SK-N-SH treated with all-trans-retinoic acid at 6 μM for 48 hours (cell line): Measurements from ENCODE around the gene CTNND1.

Experiments used
- ATAC-seq: fragments of 200-7000 bp; cut with Tn5 transposase; 3 replicates; pipeline ENCODE4 v1.9.1; 2020; ENCODE audit warnings: mild to moderate bottlenecking, moderate library complexity
- ARNTL ChIP-seq: fragments of 450-650 bp; formaldehyde crosslinking; IDR thresholded peaks from 2 replicates; pipeline ENCODE4 v1.5.0; 2020; ENCODE audit warnings: low read depth, mild to moderate bottlenecking, moderate library complexity, borderline replicate concordance
- BACH2 ChIP-seq: fragments of 250-450 bp; sonication (Bioruptor Pico); IDR thresholded peaks from 2 replicates; pipeline ENCODE4 v1.9.0; 2021; ENCODE audit warnings: mild to moderate bottlenecking, borderline replicate concordance
- CREB5 ChIP-seq: fragments of 250-450 bp; sonication (Bioruptor Pico); IDR thresholded peaks from 2 replicates; pipeline ENCODE4 v1.5.1; 2020; ENCODE audit warnings: low read depth, mild to moderate bottlenecking, moderate library complexity
- CSDC2 ChIP-seq: fragments of 250-450 bp; sonication (Bioruptor Pico); IDR thresholded peaks from 2 replicates; pipeline ENCODE4 v1.5.0; 2020; ENCODE audit warnings: mild to moderate bottlenecking, moderate library complexity
- CSRNP3 ChIP-seq: fragments of 250-450 bp; sonication (Bioruptor Pico); IDR thresholded peaks from 2 replicates; pipeline ENCODE4 v1.5.1; 2021; ENCODE audit warnings: mild to moderate bottlenecking, moderate library complexity
- ESRRG ChIP-seq: fragments of 250-450 bp; sonication (Bioruptor Pico); IDR thresholded peaks from 2 replicates; pipeline ENCODE4 v1.6.1; 2021; ENCODE audit warnings: mild to moderate bottlenecking
- GLIS3 ChIP-seq: fragments of 250-450 bp; sonication (Bioruptor Pico); IDR thresholded peaks from 2 replicates; pipeline ENCODE4 v1.5.0; 2020; ENCODE audit warnings: mild to moderate bottlenecking, moderate library complexity
- ISL1 ChIP-seq: fragments of 250-450 bp; sonication (Bioruptor Pico); IDR thresholded peaks from 2 replicates; pipeline ENCODE4 v2.1.2; 2022; ENCODE audit warnings: mild to moderate bottlenecking, moderate library complexity
- OSR1 ChIP-seq: fragments of 250-450 bp; sonication (Bioruptor Pico); IDR thresholded peaks from 2 replicates; pipeline ENCODE4 v1.8.0; 2022; ENCODE audit warnings: moderate library complexity, mild to moderate bottlenecking, inconsistent platforms
- PPARA ChIP-seq: fragments of 250-450 bp; sonication (Bioruptor Pico); IDR thresholded peaks from 2 replicates; pipeline ENCODE4 v1.5.0; 2020; ENCODE audit warnings: mild to moderate bottlenecking, borderline replicate concordance
- RARB ChIP-seq: fragments of 250-450 bp; sonication (Bioruptor Pico); IDR thresholded peaks from 2 replicates; pipeline ENCODE4 v1.8.0; 2021; ENCODE audit warnings: mild to moderate bottlenecking, moderate library complexity
- SNAI2 ChIP-seq: fragments of 250-450 bp; sonication (Bioruptor Pico); IDR thresholded peaks from 2 replicates; pipeline ENCODE4 v1.5.0; 2020; ENCODE audit warnings: mild to moderate bottlenecking, moderate library complexity
- TCF4 ChIP-seq: fragments of 250-450 bp; sonication (Bioruptor Pico); IDR thresholded peaks from 2 replicates; pipeline ENCODE4 v1.8.0; 2021; ENCODE audit warnings: mild to moderate bottlenecking, moderate library complexity, borderline replicate concordance
- TOX ChIP-seq: fragments of 250-450 bp; sonication (Bioruptor Pico); IDR thresholded peaks from 2 replicates; pipeline ENCODE4 v1.8.0; 2021; ENCODE audit warnings: mild to moderate bottlenecking, moderate library complexity, borderline replicate concordance
- TSHZ2 ChIP-seq: fragments of 250-450 bp; sonication (Bioruptor Pico); IDR thresholded peaks from 2 replicates; pipeline ENCODE4 v1.5.0; 2020; ENCODE audit warnings: mild to moderate bottlenecking, moderate library complexity
- ZC3H10 ChIP-seq: fragments of 250-450 bp; sonication (Bioruptor Pico); IDR thresholded peaks from 2 replicates; pipeline ENCODE4 v1.5.1; 2021; ENCODE audit warnings: mild to moderate bottlenecking, moderate library complexity
- ZFP3 ChIP-seq: fragments of 250-450 bp; sonication (Bioruptor Pico); IDR thresholded peaks from 2 replicates; pipeline ENCODE4 v1.5.0; 2020; ENCODE audit warnings: mild to moderate bottlenecking, moderate library complexity
- ZFP30 ChIP-seq: fragments of 450-650 bp; formaldehyde crosslinking; IDR thresholded peaks from 2 replicates; pipeline ENCODE4 v1.5.0; 2022; ENCODE audit warnings: mild to moderate bottlenecking, moderate library complexity
- ZNF565 ChIP-seq: fragments of 450-650 bp; formaldehyde crosslinking; conservative IDR thresholded peaks from 2 replicates; pipeline ENCODE4 v1.5.0; 2020; ENCODE audit warnings: low read depth, mild to moderate bottlenecking, moderate library complexity
- ZNF70 ChIP-seq: fragments of 450-650 bp; formaldehyde crosslinking; IDR thresholded peaks from 2 replicates; pipeline ENCODE4 v1.5.0; 2020; ENCODE audit warnings: mild to moderate bottlenecking, moderate library complexity
- ZNF8 ChIP-seq: fragments of 450-650 bp; formaldehyde crosslinking; IDR thresholded peaks from 2 replicates; pipeline ENCODE4 v1.5.0; 2020; ENCODE audit warnings: mild to moderate bottlenecking, moderate library complexity
- TF ChIP-seq, protein P1 (sequence below): fragments of 250-450 bp; sonication (Bioruptor Pico); IDR thresholded peaks from 2 replicates; pipeline ENCODE4 v1.8.0; 2020; ENCODE audit warnings: mild to moderate bottlenecking, moderate library complexity, borderline replicate concordance
- TF ChIP-seq, protein P2 (sequence below): fragments of 250-450 bp; sonication (Bioruptor Pico); IDR thresholded peaks from 2 replicates; pipeline ENCODE4 v1.8.0; 2021; ENCODE audit warnings: low read depth, mild to moderate bottlenecking, moderate library complexity, borderline replicate concordance

Gene CTNND1

GRCh38 chr11:57785072-57785471 lies 23.5 kb downstream of the CTNND1 start:
- ATAC-seq = no peak
- TF ChIP-seq, protein P1, sequence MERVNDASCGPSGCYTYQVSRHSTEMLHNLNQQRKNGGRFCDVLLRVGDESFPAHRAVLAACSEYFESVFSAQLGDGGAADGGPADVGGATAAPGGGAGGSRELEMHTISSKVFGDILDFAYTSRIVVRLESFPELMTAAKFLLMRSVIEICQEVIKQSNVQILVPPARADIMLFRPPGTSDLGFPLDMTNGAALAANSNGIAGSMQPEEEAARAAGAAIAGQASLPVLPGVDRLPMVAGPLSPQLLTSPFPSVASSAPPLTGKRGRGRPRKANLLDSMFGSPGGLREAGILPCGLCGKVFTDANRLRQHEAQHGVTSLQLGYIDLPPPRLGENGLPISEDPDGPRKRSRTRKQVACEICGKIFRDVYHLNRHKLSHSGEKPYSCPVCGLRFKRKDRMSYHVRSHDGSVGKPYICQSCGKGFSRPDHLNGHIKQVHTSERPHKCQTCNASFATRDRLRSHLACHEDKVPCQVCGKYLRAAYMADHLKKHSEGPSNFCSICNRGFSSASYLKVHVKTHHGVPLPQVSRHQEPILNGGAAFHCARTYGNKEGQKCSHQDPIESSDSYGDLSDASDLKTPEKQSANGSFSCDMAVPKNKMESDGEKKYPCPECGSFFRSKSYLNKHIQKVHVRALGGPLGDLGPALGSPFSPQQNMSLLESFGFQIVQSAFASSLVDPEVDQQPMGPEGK (CRISPR knock-in tag) = no peak
- no peak for TF ChIP-seq ZNF565
- TF ChIP-seq PPARA (CRISPR knock-in tag) = no peak
- no peak for TF ChIP-seq CSDC2 (CRISPR knock-in tag)
- no peak for TF ChIP-seq TCF4
- no peak for TF ChIP-seq ARNTL (CRISPR knock-in tag)
- no peak for TF ChIP-seq ZFP3
- no peak for TF ChIP-seq ISL1
- TF ChIP-seq ZNF70 (CRISPR knock-in tag) = no peak
- no peak for TF ChIP-seq ZFP30 (CRISPR knock-in tag)
- no peak for TF ChIP-seq RARB (CRISPR knock-in tag)
- no peak for TF ChIP-seq TOX
- no peak for TF ChIP-seq CREB5 (CRISPR knock-in tag)
- TF ChIP-seq ZNF8 (CRISPR knock-in tag) = no peak
- no peak for TF ChIP-seq ZC3H10 (CRISPR knock-in tag)
- no peak for TF ChIP-seq BACH2 (CRISPR knock-in tag)
- no peak for TF ChIP-seq OSR1 (CRISPR knock-in tag)
- no peak for TF ChIP-seq CSRNP3 (CRISPR knock-in tag)
- TF ChIP-seq GLIS3 = no peak
- TF ChIP-seq SNAI2 (CRISPR knock-in tag) = no peak

DNA sequence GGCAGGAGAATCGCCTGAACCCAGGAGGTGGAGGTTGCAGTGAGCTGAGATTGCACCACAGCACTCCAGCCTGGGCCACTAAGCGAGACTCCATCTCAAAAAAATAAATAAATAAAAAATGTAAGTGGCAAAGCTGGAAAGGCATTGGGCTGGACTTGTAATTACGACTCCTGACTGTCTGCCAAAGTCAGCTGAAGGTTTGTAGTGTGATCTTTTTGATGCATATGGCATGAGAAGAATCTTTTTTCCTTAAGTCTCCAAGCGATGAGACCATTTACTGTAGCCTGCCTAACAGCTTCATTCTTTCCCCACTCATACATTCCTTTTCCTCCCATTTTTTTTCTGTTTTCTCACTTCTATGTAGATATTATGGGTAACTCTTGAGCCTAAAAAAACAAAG lies 24.8 kb downstream of the CTNND1 start:
- TF ChIP-seq CSDC2 (CRISPR knock-in tag) (no peak), TCF4 (no peak), GLIS3 (no peak), ZNF70 (CRISPR knock-in tag) (no peak), OSR1 (CRISPR knock-in tag) (no peak), BACH2 (CRISPR knock-in tag) (no peak), ESRRG (CRISPR knock-in tag) (no peak), SNAI2 (CRISPR knock-in tag) (no peak), PPARA (CRISPR knock-in tag) (no peak), CREB5 (CRISPR knock-in tag) (no peak), TSHZ2 (CRISPR knock-in tag) (no peak), RARB (CRISPR knock-in tag) (no peak), ZC3H10 (CRISPR knock-in tag) (no peak), TOX (no peak), ZNF8 (CRISPR knock-in tag) (no peak), ZFP3 (no peak), ZNF565 (no peak)
- TF ChIP-seq, protein P2, sequence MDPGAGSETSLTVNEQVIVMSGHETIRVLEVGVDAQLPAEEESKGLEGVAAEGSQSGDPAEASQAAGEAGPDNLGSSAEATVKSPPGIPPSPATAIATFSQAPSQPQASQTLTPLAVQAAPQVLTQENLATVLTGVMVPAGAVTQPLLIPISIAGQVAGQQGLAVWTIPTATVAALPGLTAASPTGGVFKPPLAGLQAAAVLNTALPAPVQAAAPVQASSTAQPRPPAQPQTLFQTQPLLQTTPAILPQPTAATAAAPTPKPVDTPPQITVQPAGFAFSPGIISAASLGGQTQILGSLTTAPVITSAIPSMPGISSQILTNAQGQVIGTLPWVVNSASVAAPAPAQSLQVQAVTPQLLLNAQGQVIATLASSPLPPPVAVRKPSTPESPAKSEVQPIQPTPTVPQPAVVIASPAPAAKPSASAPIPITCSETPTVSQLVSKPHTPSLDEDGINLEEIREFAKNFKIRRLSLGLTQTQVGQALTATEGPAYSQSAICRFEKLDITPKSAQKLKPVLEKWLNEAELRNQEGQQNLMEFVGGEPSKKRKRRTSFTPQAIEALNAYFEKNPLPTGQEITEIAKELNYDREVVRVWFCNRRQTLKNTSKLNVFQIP (CRISPR knock-in tag) = no peak
- TF ChIP-seq, protein P1 (CRISPR knock-in tag) = no peak
- ATAC-seq = no peak
